Measurements from ENCODE around the gene STRA6. TPM values are rescaled to one million over a fixed set of nuclear protein-coding genes. Genes with fewer than 3 reads are reported as not detected.

Gene STRA6
- total and polyA plus RNA-seq, 2 of the 8 experiments (the other 6 are each of a cell fraction or from before 2014, with no cell fraction given), result 9.3 to 14.5 TPM

- TF ChIP-seq ZNF274 (IDR thresholded peaks at IDR 0.05; ENCODE audit: borderline replicate concordance, extremely low read depth, low read length) (no peak), FOSL1 (IDR thresholded peaks at IDR 0.05; ENCODE audit: insufficient read depth, low read depth, low read length) (no peak), HDAC2 (IDR thresholded peaks at IDR 0.05; ENCODE audit: borderline replicate concordance in 1 of 2, low read depth in 2 of 2, low read length in 2 of 2) (no peak), SIN3A (conservative IDR thresholded peaks at IDR 0.05 in 1 of 2, IDR thresholded peaks at IDR 0.05 in 1 of 2; ENCODE audit: low read depth in 1 of 2, low read length in 2 of 2) (no peak), BACH1 (IDR thresholded peaks at IDR 0.05; ENCODE audit: low read length) (no peak), CTBP2 (IDR thresholded peaks at IDR 0.05; ENCODE audit: borderline replicate concordance, insufficient read depth, insufficient read length, low read length) (peak; percentile 7), CHD1 (IDR thresholded peaks at IDR 0.05; ENCODE audit: low read depth, low read length) (no peak), SIRT6 (IDR thresholded peaks at IDR 0.05; ENCODE audit: low read length) (no peak), RXRA (IDR thresholded peaks at IDR 0.05; ENCODE audit: insufficient read depth, low read depth, low read length) (no peak), USF2 (IDR thresholded peaks at IDR 0.05; ENCODE audit: low read length) (no peak), POLR2AphosphoS5 (IDR thresholded peaks at IDR 0.05; ENCODE audit: low read depth, low read length) (no peak), RBBP5 (IDR thresholded peaks at IDR 0.05; ENCODE audit: borderline replicate concordance, low read depth, low read length) (no peak)
Observed at GRCh38 chr15:74132681-74133651, 69.6 kb downstream of the STRA6 start (continued).

All from H1 (cell line).